Panc1 (cell line): Measurements from ENCODE around the gene SPG21. TPM values are rescaled to one million over a fixed set of nuclear protein-coding genes. Genes with fewer than 3 reads are reported as not detected.

ENCODE experiments used
- ATAC-seq: fragments of 200-7000 bp; cut with Tn5 transposase; 2 replicates; pipeline ENCODE4 v1.9.1; 2020; ENCODE audit warnings: mild to moderate bottlenecking, moderate library complexity
- BruUV-seq: library from RNA; stranded (reverse); fragments of 400-500 nt; replicated peaks from 2 replicates; lab custom pipeline; 2021; lab: Mats Ljungman, UMichigan
- CTCF ChIA-PET: fragments of 300-600 bp; sonication (Branson Sonifier 250); formaldehyde crosslinking; loops from one replicate; lab custom pipeline; 2022; ENCODE audit warnings: antibody characterized with exemption; lab: Charles Lee
- POLR2A ChIA-PET: fragments of 300-600 bp; sonication (Branson Sonifier 250); formaldehyde crosslinking; loops from one replicate; lab custom pipeline; 2022; ENCODE audit warnings: antibody characterized with exemption; lab: Charles Lee
- DNase-seq: peaks from one replicate; pipeline ENCODE4 v3.0.0-alpha.2; 2010; ENCODE audit warnings: low read depth, low spot score
- H3K27ac ChIP-seq: 2 replicates; pipeline ENCODE4 v1.5.1; 2011; ENCODE audit warnings: mild to moderate bottlenecking, low read length, inconsistent platforms
- H3K27me3 ChIP-seq: fragments of 200-500 bp; sonication (Bioruptor generic); 2 replicates; pipeline ENCODE4 v1.6.0; 2014; ENCODE audit warnings: low read length, inconsistent platforms; ENCODE audit not compliant: control insufficient read depth, insufficient read depth
- H3K36me3 ChIP-seq: fragments of 200-500 bp; sonication (Bioruptor generic); 2 replicates; pipeline ENCODE4 v1.5.1; 2014; ENCODE audit warnings: inconsistent platforms, mild to moderate bottlenecking, low read length, moderate library complexity; ENCODE audit not compliant: control insufficient read depth, insufficient read depth
- H3K4me1 ChIP-seq: 2 replicates; pipeline ENCODE4 v1.5.1; 2011; ENCODE audit warnings: inconsistent platforms, mild to moderate bottlenecking, low read length, moderate library complexity; ENCODE audit not compliant: control insufficient read depth, insufficient read depth
- H3K4me3 ChIP-seq, 2 experiments: 2 replicates each; pipeline ENCODE4 v1.5.1; 2011 to 2012; ENCODE audit warnings: low read depth in 2 of 2, low read length in 2 of 2, mild to moderate bottlenecking in 2 of 2, inconsistent platforms in 1 of 2, moderate library complexity in 1 of 2
- H3K9me3 ChIP-seq: fragments of 200-500 bp; sonication (Bioruptor generic); 2 replicates; pipeline ENCODE4 v1.5.1; 2014; ENCODE audit warnings: low read depth, mild to moderate bottlenecking, inconsistent platforms, low read length, moderate library complexity; ENCODE audit not compliant: control insufficient read depth, insufficient read depth
- POLR2AphosphoS5 ChIP-seq: IDR thresholded peaks from 2 replicates; pipeline ENCODE4 v1.6.1; 2012; ENCODE audit warnings: mild to moderate bottlenecking, low read depth, low read length, moderate library complexity
- SIN3A ChIP-seq: IDR thresholded peaks from 2 replicates; pipeline ENCODE4 v1.6.1; 2012; ENCODE audit warnings: low read depth, mild to moderate bottlenecking, low read length, moderate library complexity, borderline replicate concordance; ENCODE audit not compliant: insufficient read depth
- TCF7L2 ChIP-seq: IDR thresholded peaks from 2 replicates; pipeline ENCODE4 v1.6.1; 2011; ENCODE audit warnings: mild to moderate bottlenecking, low read depth, low read length, inconsistent platforms
- in situ Hi-C: cut with HindIII; loops from 2 replicates; pipeline ENCODE4 v1.10.0; 2016; ENCODE audit warnings: low sequenced_read_pairs, low pct_unique_long_range_greater_than_20kb
- intact Hi-C: fragments of 100-400 bp; cut with micrococcal nuclease; formaldehyde crosslinking; loops from one replicate; pipeline ENCODE4 v1.10.0; 2022; ENCODE audit not compliant: unreplicated experiment
- total RNA-seq: library from RNA; stranded (reverse); gene quantifications from one replicate; pipeline ENCODE4 v1.2.1, GENCODE V29; 2021; ENCODE audit not compliant: unreplicated experiment
- TF ChIP-seq, protein P1 (sequence below): fragments of 450-650 bp; IDR thresholded peaks from 2 replicates; pipeline ENCODE4 v1.5.1; 2017; ENCODE audit warnings: mild to moderate bottlenecking
- TF ChIP-seq, protein P2 (sequence below), 2 experiments: IDR thresholded peaks; 2 replicates each; pipeline ENCODE4 v1.6.1; 2011 to 2012; ENCODE audit warnings: low read depth in 2 of 2, control low read depth in 1 of 2, low read length in 1 of 2, mild to moderate bottlenecking in 1 of 2, moderate library complexity in 1 of 2; ENCODE audit not compliant: insufficient read depth in 1 of 2

SPG21 gene
- total RNA-seq, 1 experiment from 2014 or later = 124 TPM

- H3K4me1 ChIP-seq = peaks cover 6% of the 10 kb centered on the region
- intact Hi-C loops = loop anchor here (10.0 kb wide), 1 partner anchor 260 kb away; the partner anchor contains the start of gene RNU5A-1
- H3K27me3 ChIP-seq = no peaks in the 10 kb centered on the region
- no peaks in the 10 kb centered on the region for H3K36me3 ChIP-seq
- no peak for DNase-seq
- BruUV-seq = no TSS peak
- in situ Hi-C loops = no loop called here
- TF ChIP-seq SIN3A = no peak
- TF ChIP-seq TCF7L2 = no peak
- TF ChIP-seq, protein P1, sequence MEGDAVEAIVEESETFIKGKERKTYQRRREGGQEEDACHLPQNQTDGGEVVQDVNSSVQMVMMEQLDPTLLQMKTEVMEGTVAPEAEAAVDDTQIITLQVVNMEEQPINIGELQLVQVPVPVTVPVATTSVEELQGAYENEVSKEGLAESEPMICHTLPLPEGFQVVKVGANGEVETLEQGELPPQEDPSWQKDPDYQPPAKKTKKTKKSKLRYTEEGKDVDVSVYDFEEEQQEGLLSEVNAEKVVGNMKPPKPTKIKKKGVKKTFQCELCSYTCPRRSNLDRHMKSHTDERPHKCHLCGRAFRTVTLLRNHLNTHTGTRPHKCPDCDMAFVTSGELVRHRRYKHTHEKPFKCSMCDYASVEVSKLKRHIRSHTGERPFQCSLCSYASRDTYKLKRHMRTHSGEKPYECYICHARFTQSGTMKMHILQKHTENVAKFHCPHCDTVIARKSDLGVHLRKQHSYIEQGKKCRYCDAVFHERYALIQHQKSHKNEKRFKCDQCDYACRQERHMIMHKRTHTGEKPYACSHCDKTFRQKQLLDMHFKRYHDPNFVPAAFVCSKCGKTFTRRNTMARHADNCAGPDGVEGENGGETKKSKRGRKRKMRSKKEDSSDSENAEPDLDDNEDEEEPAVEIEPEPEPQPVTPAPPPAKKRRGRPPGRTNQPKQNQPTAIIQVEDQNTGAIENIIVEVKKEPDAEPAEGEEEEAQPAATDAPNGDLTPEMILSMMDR = no peak
- TF ChIP-seq, protein P2, sequence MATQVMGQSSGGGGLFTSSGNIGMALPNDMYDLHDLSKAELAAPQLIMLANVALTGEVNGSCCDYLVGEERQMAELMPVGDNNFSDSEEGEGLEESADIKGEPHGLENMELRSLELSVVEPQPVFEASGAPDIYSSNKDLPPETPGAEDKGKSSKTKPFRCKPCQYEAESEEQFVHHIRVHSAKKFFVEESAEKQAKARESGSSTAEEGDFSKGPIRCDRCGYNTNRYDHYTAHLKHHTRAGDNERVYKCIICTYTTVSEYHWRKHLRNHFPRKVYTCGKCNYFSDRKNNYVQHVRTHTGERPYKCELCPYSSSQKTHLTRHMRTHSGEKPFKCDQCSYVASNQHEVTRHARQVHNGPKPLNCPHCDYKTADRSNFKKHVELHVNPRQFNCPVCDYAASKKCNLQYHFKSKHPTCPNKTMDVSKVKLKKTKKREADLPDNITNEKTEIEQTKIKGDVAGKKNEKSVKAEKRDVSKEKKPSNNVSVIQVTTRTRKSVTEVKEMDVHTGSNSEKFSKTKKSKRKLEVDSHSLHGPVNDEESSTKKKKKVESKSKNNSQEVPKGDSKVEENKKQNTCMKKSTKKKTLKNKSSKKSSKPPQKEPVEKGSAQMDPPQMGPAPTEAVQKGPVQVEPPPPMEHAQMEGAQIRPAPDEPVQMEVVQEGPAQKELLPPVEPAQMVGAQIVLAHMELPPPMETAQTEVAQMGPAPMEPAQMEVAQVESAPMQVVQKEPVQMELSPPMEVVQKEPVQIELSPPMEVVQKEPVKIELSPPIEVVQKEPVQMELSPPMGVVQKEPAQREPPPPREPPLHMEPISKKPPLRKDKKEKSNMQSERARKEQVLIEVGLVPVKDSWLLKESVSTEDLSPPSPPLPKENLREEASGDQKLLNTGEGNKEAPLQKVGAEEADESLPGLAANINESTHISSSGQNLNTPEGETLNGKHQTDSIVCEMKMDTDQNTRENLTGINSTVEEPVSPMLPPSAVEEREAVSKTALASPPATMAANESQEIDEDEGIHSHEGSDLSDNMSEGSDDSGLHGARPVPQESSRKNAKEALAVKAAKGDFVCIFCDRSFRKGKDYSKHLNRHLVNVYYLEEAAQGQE (IDR thresholded peaks at IDR 0.05; ENCODE audit: insufficient read depth in 1 of 2, low read depth in 2 of 2, low read length in 1 of 2) = no peak
- TF ChIP-seq POLR2AphosphoS5 = no peak
- no peaks in the 10 kb centered on the region for H3K9me3 ChIP-seq
- ChIA-PET CTCF (interaction anchor here (0.8 to 1.5 kb wide), 4 partner anchors 47 to 66 kb away, joined by 4 to 8 read pairs (median 4); no protein-coding TSS in a partner anchor), POLR2A (interaction anchor here (0.6 kb wide), 1 partner anchor 265 kb away, joined by 4 read pairs; no protein-coding TSS in a partner anchor)
- no peak overlapping the region for H3K4me3 ChIP-seq
- H3K27ac ChIP-seq = no peak overlapping the region
- ATAC-seq = no peak
Observed at GRCh38 chr15:65034719-65035118, 45.0 kb upstream of the SPG21 start.

DNA sequence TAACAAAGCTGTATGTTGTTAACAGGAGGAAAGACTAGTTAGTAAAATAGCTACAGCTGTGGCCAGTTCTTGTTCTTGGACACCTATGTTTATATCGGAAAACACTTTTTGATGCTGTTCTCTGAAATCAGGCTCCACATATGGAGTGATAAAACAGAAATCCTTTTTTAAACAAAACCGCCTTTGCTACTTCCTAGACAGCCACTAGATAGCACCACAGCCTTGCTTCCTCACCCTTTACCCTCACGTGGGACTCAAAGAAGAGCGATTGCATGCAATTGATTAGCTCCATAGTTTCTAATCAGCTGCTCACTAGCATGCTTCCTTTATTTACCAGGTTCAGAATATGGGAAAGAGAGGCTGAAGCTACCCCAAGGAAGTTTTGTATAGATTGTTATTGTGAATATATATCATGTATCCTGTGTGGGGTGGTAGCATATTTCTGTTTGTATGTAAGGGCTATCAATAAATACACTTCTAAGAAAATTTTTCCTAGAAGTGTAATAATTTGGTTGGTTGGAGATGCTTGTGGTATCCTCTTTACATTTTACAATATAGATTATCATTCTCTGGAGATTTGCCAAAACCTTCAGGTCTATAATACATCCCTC, 44.0 kb upstream of the SPG21 start:
- ChIA-PET CTCF (interaction anchor here (0.8 to 1.5 kb wide), 5 partner anchors 44 to 67 kb away, joined by 4 to 24 read pairs (median 5); no protein-coding TSS in a partner anchor), POLR2A (interaction anchor here (0.9 kb wide), 1 partner anchor 39 kb away, joined by 3 read pairs; no protein-coding TSS in a partner anchor)
- TF ChIP-seq, protein P2 (IDR thresholded peaks at IDR 0.05; ENCODE audit: insufficient read depth in 1 of 2, low read depth in 2 of 2, low read length in 1 of 2) = no peak
- TF ChIP-seq, protein P1 = peak; percentile 41; the same call in 1 of the 2 replicates
- no peak for TF ChIP-seq POLR2AphosphoS5
- no peak for TF ChIP-seq TCF7L2
- no peak for TF ChIP-seq SIN3A
- ATAC-seq = no peak
- intact Hi-C loops = loop anchor here (2.0 to 10.0 kb wide), 2 partner anchors 45 to 261 kb away; partner anchors contain the start of gene RNU5A-1
- Histone ChIP-seq H3K36me3 (no peaks in the 10 kb centered on the region), H3K4me1 (peaks cover 6% of the 10 kb centered on the region), H3K27me3 (no peaks in the 10 kb centered on the region), H3K27ac (no peak overlapping the region), H3K4me3 (no peak overlapping the region), H3K9me3 (no peaks in the 10 kb centered on the region)
- in situ Hi-C loops = no loop called here
- BruUV-seq = no TSS peak
- DNase-seq = no peak
